Activated naive CD4-positive, alpha-beta T cell treated with anti-CD3 and anti-CD28 coated beads for 36 hours (primary cell): ENCODE measurements around the gene LKAAEAR1. TPM values are rescaled to one million over a fixed set of nuclear protein-coding genes. Genes with fewer than 3 reads are reported as not detected.

Experiments used
- CTCF ChIA-PET: fragments of 350-600 bp; sonication (Branson Sonifier 250); formaldehyde crosslinking; loops from one replicate; lab custom pipeline; 2021; ENCODE audit warnings: antibody characterized with exemption; lab: Charles Lee
- DNase-seq: peaks from one replicate; pipeline ENCODE4 v3.0.0-alpha.2; 2020
- H3K27ac Mint-ChIP-seq: one replicate; pipeline ENCODE4 v1.8.0; 2021; ENCODE audit warnings: mild to moderate bottlenecking, mixed read lengths
- H3K27me3 Mint-ChIP-seq: one replicate; pipeline ENCODE4 v1.8.0; 2021; ENCODE audit warnings: low read depth, mixed read lengths
- H3K36me3 Mint-ChIP-seq: one replicate; pipeline ENCODE4 v1.8.0; 2021; ENCODE audit warnings: low read depth, mixed read lengths
- H3K4me1 Mint-ChIP-seq: one replicate; pipeline ENCODE4 v1.8.0; 2021; ENCODE audit warnings: low read depth, mixed read lengths
- H3K4me3 Mint-ChIP-seq: one replicate; pipeline ENCODE4 v1.8.0; 2021; ENCODE audit warnings: mild to moderate bottlenecking, moderate library complexity, mixed read lengths
- H3K9me3 Mint-ChIP-seq: one replicate; pipeline ENCODE4 v1.8.0; 2021; ENCODE audit warnings: mixed read lengths
- intact Hi-C: fragments of 100-400 bp; cut with micrococcal nuclease; formaldehyde crosslinking; loops from one replicate; pipeline ENCODE4 v1.15.1; 2023
- total RNA-seq, 2 experiments: library from RNA; stranded (reverse); gene quantifications; one replicate each; pipeline ENCODE4 v1.2.3, GENCODE V29; 2021

The LKAAEAR1 gene
- total RNA-seq, 2 experiments from 2014 or later, result 0.33 to 0.62 TPM

DNA sequence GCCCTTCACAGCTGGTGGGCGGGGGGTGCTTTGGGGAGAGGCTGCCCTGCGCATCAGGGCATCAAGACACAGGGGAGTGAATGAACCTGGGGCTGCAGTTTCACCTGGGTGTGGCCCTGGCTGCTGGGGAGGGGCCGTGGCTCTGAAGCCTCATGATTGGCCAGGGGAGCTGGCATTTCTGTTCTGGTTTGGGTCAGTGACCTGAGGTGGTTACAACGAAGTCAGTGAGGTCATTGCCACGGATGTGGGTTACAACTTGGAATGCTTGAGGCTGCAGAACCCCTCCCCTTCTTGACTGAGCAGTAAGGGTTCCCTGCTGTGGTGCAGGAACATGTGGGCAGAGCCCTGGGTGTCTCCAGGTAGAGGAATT is 18.2 kb downstream of the LKAAEAR1 start:
- Mint-ChIP-seq H3K4me1 (peaks cover 42% of the 10 kb centered on the region), H3K36me3 (no peaks in the 10 kb centered on the region), H3K4me3 (no peak overlapping the region), H3K9me3 (no peaks in the 10 kb centered on the region), H3K27me3 (no peaks in the 10 kb centered on the region), H3K27ac (no peak overlapping the region)
- peak; percentile 80 for DNase-seq
- intact Hi-C loops, result loop anchor here (10.0 kb wide), 1 partner anchor 411 kb away; the partner anchor contains the start of genes RTEL1 and STMN3
- CTCF ChIA-PET, result interaction anchor here (1.0 to 2.1 kb wide), 2 partner anchors 27 to 85 kb away, joined by 3 to 8 read pairs; partner anchors contain the start of gene PRPF6

DNA sequence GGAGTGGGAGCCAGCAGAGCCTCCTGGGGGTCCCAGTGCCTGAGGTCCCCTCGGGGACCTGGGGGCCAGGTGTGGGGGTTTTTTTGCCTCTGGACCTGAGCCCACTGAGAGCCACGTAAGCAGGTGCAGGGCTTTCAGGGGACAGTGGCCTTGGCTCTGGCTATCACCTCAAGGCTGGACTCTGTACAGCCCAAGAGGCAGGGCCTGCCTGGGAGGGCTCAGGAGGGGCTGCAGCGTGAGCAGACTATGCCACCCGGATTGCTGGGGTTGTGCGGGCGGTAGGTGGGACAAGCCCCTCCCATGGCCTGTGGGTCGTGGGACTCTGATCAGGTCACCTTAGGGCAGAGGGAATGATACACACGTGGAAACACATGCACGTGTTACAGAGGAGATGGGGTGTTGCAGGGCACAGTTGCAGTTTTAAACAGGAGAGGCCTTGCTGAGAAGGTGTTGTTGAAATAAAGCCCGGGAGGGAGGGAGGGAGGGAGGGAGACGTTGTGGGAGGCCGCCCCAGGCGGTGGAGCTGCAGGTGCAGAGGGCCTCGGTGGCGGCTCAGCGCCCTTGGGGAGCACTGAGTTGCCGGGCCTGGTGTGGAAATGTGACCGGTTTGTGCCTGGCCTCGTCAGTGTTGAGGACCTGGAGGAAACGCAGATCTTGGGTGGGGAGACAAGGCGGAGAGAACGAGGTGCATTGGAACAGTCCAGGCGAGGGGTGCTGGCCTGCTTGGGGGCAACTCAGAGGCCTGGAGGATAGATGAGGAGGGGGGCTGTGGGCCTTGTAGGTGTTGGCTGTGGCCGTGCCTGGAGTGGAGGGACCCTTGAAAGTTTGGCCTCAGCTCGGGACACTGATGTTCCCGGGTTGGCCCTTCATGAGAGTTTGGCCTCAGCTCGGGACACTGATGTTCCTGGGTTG is 18.9 kb downstream of the LKAAEAR1 start:
- Mint-ChIP-seq H3K4me1 (peaks cover 42% of the 10 kb centered on the region), H3K36me3 (no peaks in the 10 kb centered on the region), H3K4me3 (no peak overlapping the region), H3K27ac (no peak overlapping the region), H3K27me3 (no peaks in the 10 kb centered on the region), H3K9me3 (no peaks in the 10 kb centered on the region)
- DNase-seq, result no peak
- intact Hi-C loops, result loop anchor here (10.0 kb wide), 1 partner anchor 411 kb away; the partner anchor contains the start of genes RTEL1 and STMN3
- CTCF ChIA-PET, result interaction anchor here (1.0 to 2.1 kb wide), 2 partner anchors 26 to 85 kb away, joined by 3 to 8 read pairs; partner anchors contain the start of gene PRPF6

- no peaks in the 10 kb centered on the region for H3K36me3 Mint-ChIP-seq
- no peak overlapping the region for H3K27ac Mint-ChIP-seq
- intact Hi-C loops, result loop anchor here (10.0 kb wide), 1 partner anchor 409 kb away; the partner anchor contains the start of genes RTEL1 and STMN3
- peaks cover 42% of the 10 kb centered on the region for H3K4me1 Mint-ChIP-seq
- H3K9me3 Mint-ChIP-seq, result no peaks in the 10 kb centered on the region
- no peak for DNase-seq
- H3K27me3 Mint-ChIP-seq, result no peaks in the 10 kb centered on the region
- CTCF ChIA-PET, result interaction anchor here (1.2 kb wide), 1 partner anchor 84 kb away, joined by 3 read pairs; the partner anchor contains the start of gene PRPF6
- peak overlapping the region; percentile 89 for H3K4me3 Mint-ChIP-seq
These were observed 20.0 kb downstream of the LKAAEAR1 start for GRCh38 chr20:64064145-64064698.

GRCh38 chr20:64063389-64064144 is 20.6 kb downstream of the LKAAEAR1 start:
- H3K27me3 Mint-ChIP-seq, result no peaks in the 10 kb centered on the region
- H3K27ac Mint-ChIP-seq, result peak overlapping the region; percentile 54
- H3K9me3 Mint-ChIP-seq, result no peaks in the 10 kb centered on the region
- CTCF ChIA-PET, result interaction anchor here (0.9 to 1.4 kb wide), 3 partner anchors 24 to 83 kb away, joined by 3 to 5 read pairs (median 3); partner anchors contain the start of gene PRPF6
- H3K4me1 Mint-ChIP-seq, result peaks cover 42% of the 10 kb centered on the region
- intact Hi-C loops, result loop anchor here (1.0 to 10.0 kb wide), 5 partner anchors 14 to 409 kb away; partner anchors contain the start of genes PRPF6, RTEL1, STMN3 and UCKL1
- DNase-seq, result peak; percentile 49
- H3K4me3 Mint-ChIP-seq, result peak overlapping the region; percentile 89
- no peaks in the 10 kb centered on the region for H3K36me3 Mint-ChIP-seq

GRCh38 chr20:64062596-64063388 is 21.4 kb downstream of the LKAAEAR1 start, which contains the start of gene TCEA2:
Gene TCEA2 (plus strand): TSS chr20:64063198. CDS start chr20:64063313, 115 bp downstream.
- DNase-seq, result peak; percentile 98
- intact Hi-C loops, result loop anchor here (1.0 to 10.0 kb wide), 5 partner anchors 15 to 408 kb away; partner anchors contain the start of genes PRPF6, RTEL1, STMN3 and UCKL1
- Mint-ChIP-seq H3K4me1 (peaks cover 47% of the 10 kb centered on the region), H3K9me3 (no peaks in the 10 kb centered on the region), H3K27ac (peak within 1 kb of the TSS; percentile 54), H3K4me3 (peak within 1 kb of the TSS; percentile 89), H3K36me3 (no peaks in the 10 kb centered on the region), H3K27me3 (no peaks in the 10 kb centered on the region)
- CTCF ChIA-PET, result interaction anchor here (0.9 to 1.4 kb wide), 5 partner anchors 9 to 82 kb away, joined by 3 to 5 read pairs (median 3); partner anchors contain the start of genes PRPF6 and RGS19

GRCh38 chr20:64062276-64062595 is 22.0 kb downstream of the LKAAEAR1 start:
- Mint-ChIP-seq H3K4me1 (peaks cover 49% of the 10 kb centered on the region), H3K9me3 (no peaks in the 10 kb centered on the region), H3K27me3 (no peaks in the 10 kb centered on the region), H3K27ac (no peak overlapping the region), H3K4me3 (peak overlapping the region; percentile 89), H3K36me3 (no peaks in the 10 kb centered on the region)
- DNase-seq, result no peak
- intact Hi-C loops, result loop anchor here (10.0 kb wide), 1 partner anchor 407 kb away; the partner anchor contains the start of genes RTEL1 and STMN3
- CTCF ChIA-PET, result interaction anchor here (0.6 to 1.4 kb wide), 6 partner anchors 8 to 222 kb away, joined by 3 to 5 read pairs (median 3); partner anchors contain the start of genes PRPF6 and RGS19

DNA sequence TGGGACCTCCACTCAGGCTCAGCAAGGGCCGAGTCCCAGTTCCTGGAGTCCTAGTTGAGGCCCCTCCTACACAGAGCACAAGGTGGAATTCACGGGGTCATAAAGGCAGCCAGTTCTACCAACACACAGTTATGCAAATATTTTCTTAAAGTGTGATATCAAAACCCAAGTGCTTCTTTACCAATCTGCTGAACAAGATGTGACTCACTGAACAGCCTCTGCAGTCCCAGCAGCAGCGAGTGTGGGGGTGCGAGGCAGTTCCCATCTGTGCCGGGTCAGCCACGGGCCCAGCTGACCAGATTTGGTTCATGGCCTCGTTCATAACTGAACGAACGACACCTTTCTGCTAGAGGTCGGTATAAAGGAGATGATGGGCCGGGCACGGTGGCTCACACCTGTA is 25.7 kb downstream of the LKAAEAR1 start:
- Mint-ChIP-seq H3K9me3 (no peaks in the 10 kb centered on the region), H3K36me3 (no peaks in the 10 kb centered on the region), H3K4me1 (peaks cover 15% of the 10 kb centered on the region), H3K27me3 (no peaks in the 10 kb centered on the region), H3K4me3 (no peak overlapping the region), H3K27ac (no peak overlapping the region)
- no peak for DNase-seq
- intact Hi-C loops, result loop anchor here (10.0 kb wide), 1 partner anchor 274 kb away; no protein-coding TSS in a partner anchor
- CTCF ChIA-PET, result interaction anchor here (1.8 kb wide), 1 partner anchor 78 kb away, joined by 9 read pairs; the partner anchor contains the start of gene PRPF6

GRCh38 chr20:64057628-64058498 is 26.3 kb downstream of the LKAAEAR1 start:
- Mint-ChIP-seq H3K27ac (no peak overlapping the region), H3K9me3 (no peaks in the 10 kb centered on the region), H3K4me3 (peak overlapping the region; percentile 56), H3K27me3 (peaks cover 5% of the 10 kb centered on the region), H3K36me3 (no peaks in the 10 kb centered on the region), H3K4me1 (peaks cover 19% of the 10 kb centered on the region)
- intact Hi-C loops, result loop anchor here (1.0 to 10.0 kb wide), 4 partner anchors 19 to 520 kb away; no protein-coding TSS in a partner anchor
- CTCF ChIA-PET, result interaction anchor here (0.7 to 1.8 kb wide), 8 partner anchors 17 to 519 kb away, joined by 3 to 16 read pairs (median 4); partner anchors contain the start of gene PRPF6
- peak; percentile 90 for DNase-seq

- peaks cover 6% of the 10 kb centered on the region for H3K27me3 Mint-ChIP-seq
- no peak overlapping the region for H3K27ac Mint-ChIP-seq
- DNase-seq, result no peak
- CTCF ChIA-PET, result interaction anchor here (0.7 to 1.8 kb wide), 8 partner anchors 16 to 518 kb away, joined by 3 to 16 read pairs (median 4); partner anchors contain the start of gene PRPF6
- H3K4me3 Mint-ChIP-seq, result peak overlapping the region; percentile 56
- no peaks in the 10 kb centered on the region for H3K9me3 Mint-ChIP-seq
- H3K4me1 Mint-ChIP-seq, result peaks cover 19% of the 10 kb centered on the region
- intact Hi-C loops, result loop anchor here (1.0 to 10.0 kb wide), 4 partner anchors 18 to 519 kb away; no protein-coding TSS in a partner anchor
- no peaks in the 10 kb centered on the region for H3K36me3 Mint-ChIP-seq
These were observed 27.1 kb downstream of the LKAAEAR1 start for GRCh38 chr20:64056889-64057627.
